Measurements from ENCODE around the gene KLB. TPM values are rescaled to one million over a fixed set of nuclear protein-coding genes. Genes with fewer than 3 reads are reported as not detected.
"Not testable (repeated sequence)": the region's sequence is repeated elsewhere in the genome, so short reads cannot be mapped to it uniquely, and the experiment has no call there.

Gene KLB
- total RNA-seq, 1 experiment from 2014 or later = not detected

DNA sequence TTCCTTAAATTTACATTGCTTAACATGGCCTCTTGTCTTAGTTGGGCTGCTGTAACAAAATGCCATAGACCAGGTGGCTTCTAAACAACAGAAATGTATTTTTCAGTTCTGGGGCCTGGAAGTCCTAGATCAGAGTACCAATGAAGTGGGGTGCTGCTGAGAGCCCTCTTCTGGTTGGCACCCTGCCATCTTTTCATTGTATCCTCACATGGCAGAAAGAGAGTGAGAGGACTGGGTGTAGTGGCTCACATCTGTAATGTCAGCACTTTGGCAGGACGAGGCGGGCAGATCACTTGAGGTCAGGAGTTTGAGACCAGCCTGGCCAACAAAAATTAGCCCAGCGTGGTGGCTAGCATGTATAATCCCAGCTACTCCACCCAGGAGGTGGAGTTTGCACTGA, 12.0 kb upstream of the KLB start:
- ChIA-PET CTCF (no interaction called here), POLR2A (no interaction called here)
- BruUV-seq (replicated peaks) = no TSS peak

GRCh38 chr4:39401640-39402039, 5.1 kb upstream of the KLB start:
- POLR2A ChIA-PET; CTCF ChIA-PET; intact Hi-C loops (cut with micrococcal nuclease); H3K36me3 ChIP-seq (ENCODE audit: control insufficient read depth in 1 of 2, insufficient read depth in 2 of 2, low read length in 2 of 2); DNase-seq (ENCODE audit: low read depth, low spot score); H3K27me3 ChIP-seq (ENCODE audit: insufficient read depth, low read length); BruUV-seq (replicated peaks); ATAC-seq; H3K27ac ChIP-seq (ENCODE audit: low read depth, low read length); H3K9me2 ChIP-seq (ENCODE audit: insufficient read depth); H3K9me3 ChIP-seq (ENCODE audit: control insufficient read depth in 1 of 2, insufficient read depth in 1 of 2, low read depth in 1 of 2, low read length in 2 of 2); H3K4me3 ChIP-seq (replicated peaks in 1 of 2; ENCODE audit: low read depth in 1 of 2, low read length in 2 of 2); H2AFZ ChIP-seq (ENCODE audit: low read depth, low read length, poor library complexity, severe bottlenecking); H3K79me2 ChIP-seq (ENCODE audit: insufficient read depth, low read length); H3K4me2 ChIP-seq (ENCODE audit: low read length); H3K4me1 ChIP-seq (ENCODE audit: control insufficient read depth in 1 of 2, insufficient read depth in 2 of 2, low read length in 2 of 2); H3K9ac ChIP-seq (ENCODE audit: low read length); H4K20me1 ChIP-seq (ENCODE audit: insufficient read depth); RAD21 ChIA-PET (ENCODE audit: low non-redundant PET in 1 of 2, low total read pairs in 2 of 2, uncharacterized antibody in 2 of 2, unreplicated experiment in 2 of 2): not testable (repeated sequence)

More for the DNA sequence above, 12.0 kb upstream of the KLB start:
- no peak overlapping the region for H3K27ac ChIP-seq (ENCODE audit: low read depth, low read length)
- no peak overlapping the region for H3K4me3 ChIP-seq (replicated peaks in 1 of 2; ENCODE audit: low read depth in 1 of 2, low read length in 2 of 2)
- H3K9ac ChIP-seq (ENCODE audit: low read length) = no peak overlapping the region
- intact Hi-C loops (cut with micrococcal nuclease) = no loop called here
- RAD21 ChIA-PET (ENCODE audit: low non-redundant PET in 1 of 2, low total read pairs in 2 of 2, uncharacterized antibody in 2 of 2, unreplicated experiment in 2 of 2) = no interaction called here
- TF ChIP-seq EZH2 (IDR thresholded peaks at IDR 0.05) = no peak
- TF ChIP-seq MAX (IDR thresholded peaks at IDR 0.05) = no peak
- TF ChIP-seq FOSL1 (IDR thresholded peaks at IDR 0.05; ENCODE audit: low read depth) = no peak
- no peak for TF ChIP-seq ELF1 (IDR thresholded peaks at IDR 0.05; ENCODE audit: borderline replicate concordance, low read depth)
- no peak overlapping the region for H2AFZ ChIP-seq (ENCODE audit: low read depth, low read length, poor library complexity, severe bottlenecking)
- no peaks in the 10 kb centered on the region for H3K9me2 ChIP-seq (ENCODE audit: insufficient read depth)
- H4K20me1 ChIP-seq (ENCODE audit: insufficient read depth) = no peaks in the 10 kb centered on the region
- H3K4me2 ChIP-seq (ENCODE audit: low read length) = no peak overlapping the region
- H3K9me3 ChIP-seq (ENCODE audit: control insufficient read depth in 1 of 2, insufficient read depth in 1 of 2, low read depth in 1 of 2, low read length in 2 of 2) = no peaks in the 10 kb centered on the region
- DNase-seq (ENCODE audit: low read depth, low spot score) (no peak), ATAC-seq (no peak)
- H3K36me3 ChIP-seq (ENCODE audit: control insufficient read depth in 1 of 2, insufficient read depth in 2 of 2, low read length in 2 of 2) = no peaks in the 10 kb centered on the region
- H3K4me1 ChIP-seq (ENCODE audit: control insufficient read depth in 1 of 2, insufficient read depth in 2 of 2, low read length in 2 of 2) = no peaks in the 10 kb centered on the region
- H3K27me3 ChIP-seq (ENCODE audit: insufficient read depth, low read length) = no peaks in the 10 kb centered on the region
- no peaks in the 10 kb centered on the region for H3K79me2 ChIP-seq (ENCODE audit: insufficient read depth, low read length)

GRCh38 chr4:39407584-39407885, 805 bp downstream of the KLB start:
- no peaks in the 10 kb centered on the region for H3K9me2 ChIP-seq (ENCODE audit: insufficient read depth)
- no peaks in the 10 kb centered on the region for H4K20me1 ChIP-seq (ENCODE audit: insufficient read depth)
- no peak overlapping the region for H2AFZ ChIP-seq (ENCODE audit: low read depth, low read length, poor library complexity, severe bottlenecking)
- no TSS peak for BruUV-seq (replicated peaks)
- ChIA-PET POLR2A (interaction anchor here (0.6 kb wide), 1 partner anchor 120 kb away, joined by 3 read pairs; the partner anchor contains the start of gene UGDH), CTCF (no interaction called here), RAD21 (ENCODE audit: low non-redundant PET in 1 of 2, low total read pairs in 2 of 2, uncharacterized antibody in 2 of 2, unreplicated experiment in 2 of 2) (no interaction called here)
- H3K79me2 ChIP-seq (ENCODE audit: insufficient read depth, low read length) = no peaks in the 10 kb centered on the region
- intact Hi-C loops (cut with micrococcal nuclease) = no loop called here
- ATAC-seq (no peak), DNase-seq (ENCODE audit: low read depth, low spot score) (no peak)
- no peaks in the 10 kb centered on the region for H3K27me3 ChIP-seq (ENCODE audit: insufficient read depth, low read length)
- no peak overlapping the region for H3K4me2 ChIP-seq (ENCODE audit: low read length)
- H3K36me3 ChIP-seq (ENCODE audit: control insufficient read depth in 1 of 2, insufficient read depth in 2 of 2, low read length in 2 of 2) = no peaks in the 10 kb centered on the region
- H3K27ac ChIP-seq (ENCODE audit: low read depth, low read length) = no peak overlapping the region
- no peak overlapping the region for H3K4me3 ChIP-seq (replicated peaks in 1 of 2; ENCODE audit: low read depth in 1 of 2, low read length in 2 of 2)
- H3K4me1 ChIP-seq (ENCODE audit: control insufficient read depth in 1 of 2, insufficient read depth in 2 of 2, low read length in 2 of 2) = peaks cover 0 to 4% of the 10 kb centered on the region in 2 experiments; a peak in 3 of 4 replicates
- no peak overlapping the region for H3K9ac ChIP-seq (ENCODE audit: low read length)
- H3K9me3 ChIP-seq (ENCODE audit: control insufficient read depth in 1 of 2, insufficient read depth in 1 of 2, low read depth in 1 of 2, low read length in 2 of 2) = no peaks in the 10 kb centered on the region
- TF ChIP-seq JUND (IDR thresholded peaks at IDR 0.05) (no peak), EZH2phosphoT487 (IDR thresholded peaks at IDR 0.05; ENCODE audit: borderline replicate concordance) (no peak), SP1 (IDR thresholded peaks at IDR 0.05; ENCODE audit: low read depth) (no peak), EGR1 (IDR thresholded peaks at IDR 0.05; ENCODE audit: low read depth) (no peak), TCF7L2 (IDR thresholded peaks at IDR 0.05; ENCODE audit: borderline replicate concordance, extremely low read depth, insufficient read depth, insufficient read length) (no peak), CEBPB (IDR thresholded peaks at IDR 0.05; ENCODE audit: low read depth) (no peak), ELF1 (IDR thresholded peaks at IDR 0.05; ENCODE audit: borderline replicate concordance, low read depth) (no peak), CTCF (IDR thresholded peaks at IDR 0.05 in 2 of 3, conservative IDR thresholded peaks at IDR 0.05 in 1 of 3; ENCODE audit: borderline replicate concordance in 1 of 3, insufficient read depth in 1 of 3, low read depth in 2 of 3, low read length in 2 of 3) (no peak), SIN3A (IDR thresholded peaks at IDR 0.05; ENCODE audit: low read depth) (no peak), SRF (IDR thresholded peaks at IDR 0.05; ENCODE audit: low read depth) (no peak), POLR2A (IDR thresholded peaks at IDR 0.05; ENCODE audit: borderline replicate concordance, extremely low read depth, insufficient read depth, insufficient read length) (no peak), ATF3 (IDR thresholded peaks at IDR 0.05) (no peak), CBX3 (IDR thresholded peaks at IDR 0.05; ENCODE audit: low read depth) (no peak)

Data from HCT116 (cell line).